Peyer's patch (tissue), 4 donors: ENCODE results near the gene CPSF4.
"Not testable (repeated sequence)": the region's sequence is repeated elsewhere in the genome, so short reads cannot be mapped to it uniquely, and the experiment has no call there.

ENCODE experiments used
- POLR2A ChIP-seq, 2 donors: fragments of 450-650 bp; IDR thresholded peaks; one replicate each; pipeline ENCODE4 v1.5.1; 2017; ENCODE audit warnings: antibody characterized with exemption in 2 of 2, mild to moderate bottlenecking in 2 of 2, moderate library complexity in 2 of 2
- TF ChIP-seq, protein P1 (sequence below), 6 experiments: fragments of 450-650 bp in 4 of 6; fragments of 200-600 bp in 2 of 6; sonication (generic) in 1 of 6; IDR thresholded peaks; one replicate each; pipeline ENCODE4 v1.5.1; 2017 to 2019; ENCODE audit warnings: antibody characterized with exemption in 6 of 6, mild to moderate bottlenecking in 3 of 6, moderate library complexity in 1 of 6

DNA sequence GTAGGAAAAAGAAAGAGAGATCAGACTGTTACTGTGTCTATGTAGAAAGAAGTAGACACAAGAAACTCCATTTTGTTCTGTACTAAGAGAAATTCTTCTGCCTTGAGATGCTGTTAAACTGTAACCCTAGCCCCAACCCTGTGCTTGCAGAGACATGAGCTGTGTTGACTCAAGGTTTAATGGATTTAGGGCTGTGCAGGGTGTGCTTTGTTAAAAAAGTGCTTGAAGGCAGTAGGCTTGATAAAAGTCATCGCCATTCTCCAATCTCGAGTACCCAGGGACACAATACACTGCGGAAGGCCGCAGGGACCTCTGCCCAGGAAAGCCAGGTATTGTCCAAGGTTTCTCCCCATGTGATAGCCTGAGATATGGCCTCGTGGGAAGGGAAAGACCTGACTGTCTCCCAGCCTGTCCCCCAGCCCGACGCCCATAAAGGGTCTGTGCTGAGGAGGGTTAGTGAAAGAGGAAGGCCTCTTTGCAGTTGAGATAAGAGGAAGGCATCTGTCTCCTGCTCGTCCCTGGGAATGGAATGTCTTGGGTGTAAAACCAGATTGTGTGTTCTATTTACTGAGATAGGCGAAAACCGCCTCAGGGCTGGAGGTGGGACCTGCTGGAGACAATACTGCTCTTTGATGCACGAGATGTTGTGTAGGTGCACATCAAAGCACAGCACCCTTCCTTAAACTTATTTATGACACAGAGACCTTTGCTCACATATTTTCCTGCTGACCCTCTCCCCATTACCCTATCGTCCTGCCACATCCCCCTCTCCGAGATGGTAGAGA is 6.8 kb upstream of the CPSF4 start:
- not testable (repeated sequence) for TF ChIP-seq POLR2A (IDR thresholded peaks at IDR 0.05)
- TF ChIP-seq, protein P1, sequence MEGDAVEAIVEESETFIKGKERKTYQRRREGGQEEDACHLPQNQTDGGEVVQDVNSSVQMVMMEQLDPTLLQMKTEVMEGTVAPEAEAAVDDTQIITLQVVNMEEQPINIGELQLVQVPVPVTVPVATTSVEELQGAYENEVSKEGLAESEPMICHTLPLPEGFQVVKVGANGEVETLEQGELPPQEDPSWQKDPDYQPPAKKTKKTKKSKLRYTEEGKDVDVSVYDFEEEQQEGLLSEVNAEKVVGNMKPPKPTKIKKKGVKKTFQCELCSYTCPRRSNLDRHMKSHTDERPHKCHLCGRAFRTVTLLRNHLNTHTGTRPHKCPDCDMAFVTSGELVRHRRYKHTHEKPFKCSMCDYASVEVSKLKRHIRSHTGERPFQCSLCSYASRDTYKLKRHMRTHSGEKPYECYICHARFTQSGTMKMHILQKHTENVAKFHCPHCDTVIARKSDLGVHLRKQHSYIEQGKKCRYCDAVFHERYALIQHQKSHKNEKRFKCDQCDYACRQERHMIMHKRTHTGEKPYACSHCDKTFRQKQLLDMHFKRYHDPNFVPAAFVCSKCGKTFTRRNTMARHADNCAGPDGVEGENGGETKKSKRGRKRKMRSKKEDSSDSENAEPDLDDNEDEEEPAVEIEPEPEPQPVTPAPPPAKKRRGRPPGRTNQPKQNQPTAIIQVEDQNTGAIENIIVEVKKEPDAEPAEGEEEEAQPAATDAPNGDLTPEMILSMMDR (IDR thresholded peaks at IDR 0.05), result not testable (repeated sequence)
